ENCODE results near the gene SUV39H1. TPM values are rescaled to one million over a fixed set of nuclear protein-coding genes. Genes with fewer than 3 reads are reported as not detected.
"Not testable (repeated sequence)": the region's sequence is repeated elsewhere in the genome, so short reads cannot be mapped to it uniquely, and the experiment has no call there.

SUV39H1 gene
- total and polyA plus RNA-seq, 2 donors (not counting 1 experiment from before 2014, with no cell fraction given) = 6.7 to 9.5 TPM

- no peaks in the 10 kb centered on the region for H3K27me3 ChIP-seq (replicated peaks in 1 of 4; ENCODE audit: control extremely low read depth in 1 of 4, control insufficient read depth in 3 of 4, insufficient read depth in 4 of 4, low read length in 3 of 4)
- Mint-ChIP-seq H3K27ac (no peak overlapping the region), H3K4me1 (no peaks in the 10 kb centered on the region), H3K4me3 (no peak overlapping the region), H3K9me3 (ENCODE audit: insufficient read depth) (no peaks in the 10 kb centered on the region), H3K27me3 (no peaks in the 10 kb centered on the region)
- no peak overlapping the region for H3K4me3 ChIP-seq (ENCODE audit: control extremely low read depth in 1 of 5, extremely low read depth in 1 of 5, insufficient read depth in 1 of 5, low read depth in 2 of 5, low read length in 4 of 5)
- H4K20me1 ChIP-seq (ENCODE audit: control insufficient read depth, insufficient read depth, low read length, poor library complexity, severe bottlenecking) = no peaks in the 10 kb centered on the region
- ChIA-PET POLR2A (interaction anchor here (0.6 kb wide), 1 partner anchor 10 kb away, joined by 3 read pairs; no protein-coding TSS in a partner anchor), CTCF (no interaction called here)
- no peak overlapping the region for H2AFZ ChIP-seq (ENCODE audit: insufficient read depth, low read depth, low read length, poor library complexity, severe bottlenecking)
- H3K79me2 ChIP-seq (ENCODE audit: control insufficient read depth, insufficient read depth, low read length) = no peaks in the 10 kb centered on the region
- no peak overlapping the region for H3K27ac ChIP-seq (ENCODE audit: low read length in 2 of 2)
- H3K4me2 ChIP-seq (replicated peaks; ENCODE audit: low read depth, low read length, poor library complexity, severe bottlenecking) = no peak overlapping the region
- no peaks in the 10 kb centered on the region for H3K36me3 ChIP-seq (replicated peaks in 1 of 2; ENCODE audit: control extremely low read depth in 1 of 2, control insufficient read depth in 1 of 2, extremely low read depth in 1 of 2, insufficient read depth in 2 of 2, low read length in 1 of 2)
- DNase-seq (no peak), ATAC-seq (ENCODE audit: low read depth) (no peak)
- WGBS (ENCODE audit: insufficient coverage) = 80% methylated on average over 1 of the region's 4 CpGs
- no peaks in the 10 kb centered on the region for H3K9me3 ChIP-seq (ENCODE audit: control extremely low read depth in 1 of 3, control insufficient read depth in 2 of 3, insufficient read depth in 1 of 3, low read length in 2 of 3)
- H3K4me1 ChIP-seq (ENCODE audit: control insufficient read depth in 2 of 2, insufficient read depth in 2 of 2, low read length in 2 of 2) = no peaks in the 10 kb centered on the region
- H3K9ac ChIP-seq (ENCODE audit: low read length) = no peak overlapping the region
- TF ChIP-seq EZH2 (IDR thresholded peaks at IDR 0.05; ENCODE audit: borderline replicate concordance, insufficient read depth, low read depth, low read length, poor library complexity, severe bottlenecking) = no peak
- TF ChIP-seq, protein P1, sequence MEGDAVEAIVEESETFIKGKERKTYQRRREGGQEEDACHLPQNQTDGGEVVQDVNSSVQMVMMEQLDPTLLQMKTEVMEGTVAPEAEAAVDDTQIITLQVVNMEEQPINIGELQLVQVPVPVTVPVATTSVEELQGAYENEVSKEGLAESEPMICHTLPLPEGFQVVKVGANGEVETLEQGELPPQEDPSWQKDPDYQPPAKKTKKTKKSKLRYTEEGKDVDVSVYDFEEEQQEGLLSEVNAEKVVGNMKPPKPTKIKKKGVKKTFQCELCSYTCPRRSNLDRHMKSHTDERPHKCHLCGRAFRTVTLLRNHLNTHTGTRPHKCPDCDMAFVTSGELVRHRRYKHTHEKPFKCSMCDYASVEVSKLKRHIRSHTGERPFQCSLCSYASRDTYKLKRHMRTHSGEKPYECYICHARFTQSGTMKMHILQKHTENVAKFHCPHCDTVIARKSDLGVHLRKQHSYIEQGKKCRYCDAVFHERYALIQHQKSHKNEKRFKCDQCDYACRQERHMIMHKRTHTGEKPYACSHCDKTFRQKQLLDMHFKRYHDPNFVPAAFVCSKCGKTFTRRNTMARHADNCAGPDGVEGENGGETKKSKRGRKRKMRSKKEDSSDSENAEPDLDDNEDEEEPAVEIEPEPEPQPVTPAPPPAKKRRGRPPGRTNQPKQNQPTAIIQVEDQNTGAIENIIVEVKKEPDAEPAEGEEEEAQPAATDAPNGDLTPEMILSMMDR (IDR thresholded peaks at IDR 0.05) = no peak
- intact Hi-C loops (cut with micrococcal nuclease) = no loop called here
Measured at GRCh38 chrX:48666649-48667048, 29.9 kb upstream of the SUV39H1 start.

DNA sequence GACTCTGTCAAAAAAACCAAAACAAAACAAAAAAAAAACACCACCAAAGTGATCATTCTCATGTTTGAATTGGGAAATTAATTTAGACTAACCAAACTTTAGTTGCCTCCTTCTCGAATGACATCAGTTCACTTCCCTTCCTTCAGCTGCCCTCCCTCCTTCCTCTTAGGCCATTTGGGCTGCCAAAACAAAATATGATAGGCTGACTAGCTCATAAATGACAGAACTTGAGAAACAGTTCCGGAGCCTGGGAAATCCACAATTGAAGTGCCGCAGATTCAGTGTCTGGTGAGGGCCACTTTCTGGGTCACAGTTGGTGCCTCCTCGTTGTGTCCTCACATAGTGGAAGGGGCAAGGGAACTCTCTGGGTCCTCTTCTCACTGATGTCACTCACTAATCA lies 29.0 kb upstream of the SUV39H1 start:
- Histone ChIP-seq H3K4me1 (ENCODE audit: control insufficient read depth in 2 of 2, insufficient read depth in 2 of 2, low read length in 2 of 2) (no peaks in the 10 kb centered on the region), H2AFZ (ENCODE audit: insufficient read depth, low read depth, low read length, poor library complexity, severe bottlenecking) (no peak overlapping the region), H3K9me3 (ENCODE audit: control extremely low read depth in 1 of 3, control insufficient read depth in 2 of 3, insufficient read depth in 1 of 3, low read length in 2 of 3) (no peaks in the 10 kb centered on the region), H3K36me3 (replicated peaks in 1 of 2; ENCODE audit: control extremely low read depth in 1 of 2, control insufficient read depth in 1 of 2, extremely low read depth in 1 of 2, insufficient read depth in 2 of 2, low read length in 1 of 2) (no peaks in the 10 kb centered on the region), H3K4me2 (replicated peaks; ENCODE audit: low read depth, low read length, poor library complexity, severe bottlenecking) (no peak overlapping the region), H4K20me1 (ENCODE audit: control insufficient read depth, insufficient read depth, low read length, poor library complexity, severe bottlenecking) (no peaks in the 10 kb centered on the region), H3K27ac (ENCODE audit: low read length in 2 of 2) (no peak overlapping the region), H3K27me3 (replicated peaks in 1 of 4; ENCODE audit: control extremely low read depth in 1 of 4, control insufficient read depth in 3 of 4, insufficient read depth in 4 of 4, low read length in 3 of 4) (no peaks in the 10 kb centered on the region), H3K4me3 (ENCODE audit: control extremely low read depth in 1 of 5, extremely low read depth in 1 of 5, insufficient read depth in 1 of 5, low read depth in 2 of 5, low read length in 4 of 5) (no peak overlapping the region), H3K79me2 (ENCODE audit: control insufficient read depth, insufficient read depth, low read length) (no peaks in the 10 kb centered on the region), H3K9ac (ENCODE audit: low read length) (no peak overlapping the region)
- no peak for ATAC-seq (ENCODE audit: low read depth)
- Mint-ChIP-seq H3K27me3 (no peaks in the 10 kb centered on the region), H3K4me3 (no peak overlapping the region), H3K4me1 (no peaks in the 10 kb centered on the region), H3K27ac (no peak overlapping the region), H3K9me3 (ENCODE audit: insufficient read depth) (no peaks in the 10 kb centered on the region)
- no peak for DNase-seq
- WGBS (ENCODE audit: insufficient coverage) = 88% methylated on average over 1 of the region's 4 CpGs
- intact Hi-C loops (cut with micrococcal nuclease) = no loop called here
- TF ChIP-seq, protein P1 (IDR thresholded peaks at IDR 0.05) = no peak
- no peak for TF ChIP-seq EZH2 (IDR thresholded peaks at IDR 0.05; ENCODE audit: borderline replicate concordance, insufficient read depth, low read depth, low read length, poor library complexity, severe bottlenecking)
- ChIA-PET CTCF (no interaction called here), POLR2A (no interaction called here)

DNA sequence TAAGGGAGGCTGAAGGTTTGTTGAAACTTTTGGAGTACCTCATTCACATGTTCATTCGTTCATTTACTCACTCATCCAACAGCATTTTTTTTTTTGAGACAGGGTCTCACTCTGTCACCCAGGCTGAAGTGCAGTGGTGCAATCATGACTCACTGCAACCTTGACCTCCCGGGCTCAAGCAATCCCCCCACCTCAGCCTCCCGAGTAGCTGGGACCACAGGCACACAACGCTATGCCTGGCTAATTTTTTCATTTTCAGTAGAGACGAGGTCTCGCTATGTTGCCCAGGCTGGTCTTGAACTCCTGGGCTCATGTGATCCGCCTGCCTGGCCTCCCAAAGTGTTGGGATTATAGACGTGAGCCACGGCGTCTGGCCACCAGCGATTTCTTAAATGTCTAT lies 28.3 kb upstream of the SUV39H1 start:
- H4K20me1 ChIP-seq (ENCODE audit: control insufficient read depth, insufficient read depth, low read length, poor library complexity, severe bottlenecking); H3K9me3 ChIP-seq (ENCODE audit: control extremely low read depth in 1 of 3, control insufficient read depth in 2 of 3, insufficient read depth in 1 of 3, low read length in 2 of 3); H3K27ac Mint-ChIP-seq; H3K4me3 ChIP-seq (ENCODE audit: control extremely low read depth in 1 of 5, extremely low read depth in 1 of 5, insufficient read depth in 1 of 5, low read depth in 2 of 5, low read length in 4 of 5); POLR2A ChIA-PET; H3K27ac ChIP-seq (ENCODE audit: low read length in 2 of 2); CTCF ChIA-PET; H3K4me2 ChIP-seq (replicated peaks; ENCODE audit: low read depth, low read length, poor library complexity, severe bottlenecking); H2AFZ ChIP-seq (ENCODE audit: insufficient read depth, low read depth, low read length, poor library complexity, severe bottlenecking); H3K4me3 Mint-ChIP-seq; ATAC-seq (ENCODE audit: low read depth); intact Hi-C loops (cut with micrococcal nuclease); H3K27me3 Mint-ChIP-seq; H3K9ac ChIP-seq (ENCODE audit: low read length); H3K79me2 ChIP-seq (ENCODE audit: control insufficient read depth, insufficient read depth, low read length); H3K9me3 Mint-ChIP-seq (ENCODE audit: insufficient read depth); DNase-seq; H3K27me3 ChIP-seq (replicated peaks in 1 of 4; ENCODE audit: control extremely low read depth in 1 of 4, control insufficient read depth in 3 of 4, insufficient read depth in 4 of 4, low read length in 3 of 4); H3K4me1 ChIP-seq (ENCODE audit: control insufficient read depth in 2 of 2, insufficient read depth in 2 of 2, low read length in 2 of 2); H3K4me1 Mint-ChIP-seq; H3K36me3 ChIP-seq (replicated peaks in 1 of 2; ENCODE audit: control extremely low read depth in 1 of 2, control insufficient read depth in 1 of 2, extremely low read depth in 1 of 2, insufficient read depth in 2 of 2, low read length in 1 of 2): not testable (repeated sequence)
- WGBS (ENCODE audit: insufficient coverage) = 97% methylated on average over 5 of the region's 11 CpGs
